HepG2 (cell line): ENCODE measurements around the gene FSD2. TPM values are rescaled to one million over a fixed set of nuclear protein-coding genes. Genes with fewer than 3 reads are reported as not detected.

ENCODE experiments used
- ARID2 ChIP-seq: sonication (generic); formaldehyde crosslinking; IDR thresholded peaks from 2 replicates; pipeline ENCODE4 v1.8.1; 2022; ENCODE audit warnings: mild to moderate bottlenecking, missing genetic modification reagents, borderline replicate concordance
- ATF7-NPFF ChIP-seq: sonication (generic); formaldehyde crosslinking; IDR thresholded peaks from 2 replicates; pipeline ENCODE4 v1.8.1; 2023; ENCODE audit warnings: mild to moderate bottlenecking, low read depth, missing genetic modification reagents, moderate library complexity
- EHMT2 ChIP-seq: fragments of 200-600 bp; sonication (generic); IDR thresholded peaks from 2 replicates; pipeline ENCODE4 v1.7.0; 2017; ENCODE audit warnings: antibody characterized with exemption, low read depth, low read length, borderline replicate concordance
- FOSL2 ChIP-seq: sonication (generic); formaldehyde crosslinking; IDR thresholded peaks from 2 replicates; pipeline ENCODE4 v1.4.0; 2020; ENCODE audit warnings: missing genetic modification reagents
- FOXO4 ChIP-seq: sonication (generic); formaldehyde crosslinking; conservative IDR thresholded peaks from 2 replicates; pipeline ENCODE4 v1.8.1; 2023; ENCODE audit warnings: missing genetic modification reagents
- KAT7 ChIP-seq: IDR thresholded peaks from 2 replicates; pipeline ENCODE4 v1.6.1; 2018; ENCODE audit warnings: borderline replicate concordance, missing compliant biosample characterization
- MAFK ChIP-seq, 2 experiments: IDR thresholded peaks in 1 of 2; conservative IDR thresholded peaks in 1 of 2; 2 replicates each; pipeline ENCODE4 v1.6.1; 2011; ENCODE audit warnings: improper control_type of control experiment in 2 of 2, low read length in 2 of 2
- MTA1 ChIP-seq: sonication (generic); formaldehyde crosslinking; IDR thresholded peaks from 2 replicates; pipeline ENCODE4 v1.4.0; 2020; ENCODE audit warnings: missing genetic modification reagents, mild to moderate bottlenecking, borderline replicate concordance
- NCOA5 ChIP-seq: sonication (generic); formaldehyde crosslinking; IDR thresholded peaks from 2 replicates; pipeline ENCODE4 v1.4.0; 2020; ENCODE audit warnings: missing genetic modification reagents
- NR3C1 ChIP-seq: sonication (generic); formaldehyde crosslinking; IDR thresholded peaks from 2 replicates; pipeline ENCODE4 v1.4.0; 2020; ENCODE audit warnings: missing genetic modification reagents
- POLR2AphosphoS5 ChIP-seq: IDR thresholded peaks from 2 replicates; pipeline ENCODE4 v1.6.1; 2012; ENCODE audit warnings: low read depth, low read length
- SALL1 ChIP-seq: sonication (generic); formaldehyde crosslinking; IDR thresholded peaks from 2 replicates; pipeline ENCODE4 v1.8.0; 2022; ENCODE audit warnings: mild to moderate bottlenecking, missing genetic modification reagents
- SIN3A ChIP-seq: IDR thresholded peaks from 2 replicates; pipeline ENCODE4 v1.6.1; 2011; ENCODE audit warnings: low read depth, mild to moderate bottlenecking, control low read depth, low read length, borderline replicate concordance
- TGIF2 ChIP-seq: IDR thresholded peaks from 2 replicates; pipeline ENCODE4 v1.6.1; 2016; ENCODE audit warnings: control low read depth, missing compliant biosample characterization
- ZNF136 ChIP-seq: sonication (generic); formaldehyde crosslinking; IDR thresholded peaks from 2 replicates; pipeline ENCODE4 v1.8.1; 2022; ENCODE audit warnings: low read depth, mild to moderate bottlenecking, moderate library complexity, missing genetic modification reagents
- ZNF282 ChIP-seq: fragments of 450-650 bp; IDR thresholded peaks from 2 replicates; pipeline ENCODE4 v1.6.1; 2018; ENCODE audit not compliant: partially characterized antibody
- ZNF720 ChIP-seq: sonication (generic); formaldehyde crosslinking; IDR thresholded peaks from 2 replicates; pipeline ENCODE4 v1.4.0; 2020; ENCODE audit warnings: missing genetic modification reagents
- ZNF878 ChIP-seq: sonication (generic); formaldehyde crosslinking; IDR thresholded peaks from 2 replicates; pipeline ENCODE4 v1.8.1; 2023; ENCODE audit warnings: mild to moderate bottlenecking, missing genetic modification reagents, moderate library complexity
- polyA plus RNA-seq, 8 experiments: library from polyadenylated mRNA; depleted of rRNA in 3 of 8; stranded (reverse) in 7 of 8; unstranded in 1 of 8; fragments of >200 nt; fragmentation: Illumina TruSeq in 4 of 8; extraction: Trizol in 4 of 8; gene quantifications; 2 replicates each; pipeline versions ENCODE4 v1.2.1 to v1.2.3, GENCODE V29; 2011 to 2016; ENCODE audit warnings: low read depth in 4 of 8, missing spikeins in 1 of 8, mixed read lengths in 1 of 8; ENCODE audit not compliant: insufficient read depth in 1 of 8
- total RNA-seq, 5 experiments: library from RNA; depleted of rRNA; stranded (reverse); fragments of >200 nt; fragmentation: Illumina TruSeq; extraction: Trizol; gene quantifications; 2 replicates each; pipeline ENCODE4 v1.2.3, GENCODE V29; 2016; ENCODE audit warnings: low read depth in 1 of 5
- TF ChIP-seq, protein P1 (sequence below): sonication (generic); formaldehyde crosslinking; IDR thresholded peaks from one replicate; pipeline ENCODE4 v1.5.1; 2020; ENCODE audit warnings: mild to moderate bottlenecking, missing genetic modification reagents; ENCODE audit errors: not compliant biosample characterization
- TF ChIP-seq, protein P2 (sequence below): sonication (generic); formaldehyde crosslinking; IDR thresholded peaks from 2 replicates; pipeline ENCODE4 v1.4.0; 2020; ENCODE audit warnings: mild to moderate bottlenecking, missing genetic modification reagents

FSD2 gene
- total and polyA plus RNA-seq, 2 of the 13 experiments (the other 11 are each of a cell fraction or from before 2014, with no cell fraction given) = not detected

DNA sequence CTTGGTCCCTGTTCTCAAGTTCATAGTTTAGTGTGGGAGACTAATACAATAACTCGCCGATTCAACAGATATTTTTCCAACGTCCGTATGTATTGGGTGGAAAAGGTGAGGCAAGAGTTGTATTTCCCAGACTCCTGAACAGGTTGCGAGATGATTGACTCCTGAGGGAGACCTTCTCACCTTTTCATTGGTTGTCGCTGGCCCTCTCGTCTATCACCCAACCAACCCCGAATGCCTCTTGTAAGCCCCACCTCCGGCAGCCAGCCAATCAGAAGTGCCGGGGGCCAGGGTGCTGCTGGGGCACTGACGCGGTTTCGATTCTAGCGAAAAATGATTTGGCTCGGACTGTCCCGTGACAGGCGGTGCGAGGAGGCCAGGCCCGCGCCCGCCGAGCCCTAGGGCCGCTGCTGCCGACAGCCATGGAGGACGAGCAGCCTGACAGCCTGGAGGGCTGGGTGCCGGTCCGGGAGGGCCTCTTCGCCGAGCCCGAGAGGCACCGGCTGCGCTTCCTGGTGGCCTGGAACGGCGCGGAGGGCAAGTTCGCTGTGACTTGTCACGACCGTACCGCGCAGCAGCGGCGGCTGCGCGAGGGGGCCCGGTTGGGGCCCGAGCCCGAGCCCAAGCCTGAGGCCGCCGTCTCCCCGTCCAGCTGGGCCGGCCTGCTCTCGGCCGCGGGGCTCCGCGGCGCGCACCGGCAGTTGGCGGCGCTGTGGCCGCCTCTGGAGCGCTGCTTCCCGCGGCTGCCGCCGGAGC lies 3.6 kb upstream of the FSD2 start, which contains the start of gene WHAMM (continued):
- no peak for TF ChIP-seq MAFK (conservative IDR thresholded peaks at IDR 0.05 in 1 of 2, IDR thresholded peaks at IDR 0.05 in 1 of 2; ENCODE audit: low read length in 2 of 2)
- peak; percentile 69; the same call in 1 of the 2 replicates for TF ChIP-seq POLR2AphosphoS5
- TF ChIP-seq NCOA5 (CRISPR knock-in tag) = no peak
- no peak for TF ChIP-seq ZNF720
- TF ChIP-seq NR3C1 (CRISPR knock-in tag) = no peak
- peak; percentile 82; the same call in 1 of the 2 replicates for TF ChIP-seq KAT7
- peak; percentile 34; the same call in 1 of the 2 replicates for TF ChIP-seq ATF7-NPFF (CRISPR knock-in tag)
- no peak for TF ChIP-seq ZNF282
- no peak for TF ChIP-seq ZNF878 (CRISPR knock-in tag)
- no peak for TF ChIP-seq ZNF136 (CRISPR knock-in tag)
- no peak for TF ChIP-seq MTA1 (CRISPR knock-in tag)
- peak; percentile 39; the same call in 1 of the 2 replicates for TF ChIP-seq FOSL2 (CRISPR knock-in tag)
- TF ChIP-seq, protein P1, sequence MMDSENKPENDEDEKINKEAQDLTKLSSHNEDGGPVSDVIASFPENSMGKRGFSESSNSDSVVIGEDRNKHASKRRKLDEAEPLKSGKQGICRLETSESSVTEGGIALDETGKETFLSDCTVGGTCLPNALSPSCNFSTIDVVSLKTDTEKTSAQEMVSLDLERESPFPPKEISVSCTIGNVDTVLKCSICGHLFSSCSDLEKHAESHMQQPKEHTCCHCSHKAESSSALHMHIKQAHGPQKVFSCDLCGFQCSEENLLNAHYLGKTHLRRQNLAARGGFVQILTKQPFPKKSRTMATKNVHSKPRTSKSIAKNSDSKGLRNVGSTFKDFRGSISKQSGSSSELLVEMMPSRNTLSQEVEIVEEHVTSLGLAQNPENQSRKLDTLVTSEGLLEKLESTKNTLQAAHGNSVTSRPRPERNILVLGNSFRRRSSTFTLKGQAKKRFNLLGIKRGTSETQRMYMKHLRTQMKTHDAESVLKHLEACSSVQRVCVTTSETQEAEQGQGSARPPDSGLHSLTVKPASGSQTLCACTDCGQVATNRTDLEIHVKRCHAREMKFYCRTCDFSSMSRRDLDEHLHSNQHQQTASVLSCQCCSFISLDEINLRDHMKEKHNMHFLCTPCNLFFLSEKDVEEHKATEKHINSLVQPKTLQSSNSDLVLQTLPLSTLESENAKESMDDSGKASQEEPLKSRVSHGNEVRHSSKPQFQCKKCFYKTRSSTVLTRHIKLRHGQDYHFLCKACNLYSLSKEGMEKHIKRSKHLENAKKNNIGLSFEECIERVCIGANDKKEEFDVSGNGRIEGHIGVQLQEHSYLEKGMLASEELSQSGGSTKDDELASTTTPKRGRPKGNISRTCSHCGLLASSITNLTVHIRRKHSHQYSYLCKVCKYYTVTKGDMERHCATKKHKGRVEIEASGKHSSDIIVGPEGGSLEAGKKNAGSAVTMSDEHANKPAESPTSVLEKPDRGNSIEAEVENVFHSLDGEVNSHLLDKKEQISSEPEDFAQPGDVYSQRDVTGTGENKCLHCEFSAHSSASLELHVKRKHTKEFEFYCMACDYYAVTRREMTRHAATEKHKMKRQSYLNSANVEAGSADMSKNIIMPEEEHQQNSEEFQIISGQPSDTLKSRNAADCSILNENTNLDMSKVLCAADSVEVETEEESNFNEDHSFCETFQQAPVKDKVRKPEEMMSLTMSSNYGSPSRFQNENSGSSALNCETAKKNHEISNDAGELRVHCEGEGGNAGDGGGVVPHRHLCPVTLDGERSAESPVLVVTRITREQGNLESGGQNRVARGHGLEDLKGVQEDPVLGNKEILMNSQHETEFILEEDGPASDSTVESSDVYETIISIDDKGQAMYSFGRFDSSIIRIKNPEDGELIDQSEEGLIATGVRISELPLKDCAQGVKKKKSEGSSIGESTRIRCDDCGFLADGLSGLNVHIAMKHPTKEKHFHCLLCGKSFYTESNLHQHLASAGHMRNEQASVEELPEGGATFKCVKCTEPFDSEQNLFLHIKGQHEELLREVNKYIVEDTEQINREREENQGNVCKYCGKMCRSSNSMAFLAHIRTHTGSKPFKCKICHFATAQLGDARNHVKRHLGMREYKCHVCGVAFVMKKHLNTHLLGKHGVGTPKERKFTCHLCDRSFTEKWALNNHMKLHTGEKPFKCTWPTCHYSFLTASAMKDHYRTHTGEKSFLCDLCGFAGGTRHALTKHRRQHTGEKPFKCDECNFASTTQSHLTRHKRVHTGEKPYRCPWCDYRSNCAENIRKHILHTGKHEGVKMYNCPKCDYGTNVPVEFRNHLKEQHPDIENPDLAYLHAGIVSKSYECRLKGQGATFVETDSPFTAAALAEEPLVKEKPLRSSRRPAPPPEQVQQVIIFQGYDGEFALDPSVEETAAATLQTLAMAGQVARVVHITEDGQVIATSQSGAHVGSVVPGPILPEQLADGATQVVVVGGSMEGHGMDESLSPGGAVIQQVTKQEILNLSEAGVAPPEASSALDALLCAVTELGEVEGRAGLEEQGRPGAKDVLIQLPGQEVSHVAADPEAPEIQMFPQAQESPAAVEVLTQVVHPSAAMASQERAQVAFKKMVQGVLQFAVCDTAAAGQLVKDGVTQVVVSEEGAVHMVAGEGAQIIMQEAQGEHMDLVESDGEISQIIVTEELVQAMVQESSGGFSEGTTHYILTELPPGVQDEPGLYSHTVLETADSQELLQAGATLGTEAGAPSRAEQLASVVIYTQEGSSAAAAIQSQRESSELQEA (CRISPR knock-in tag) = no peak
- peak; percentile 92; the same call in 1 of the 2 replicates for TF ChIP-seq SIN3A
- peak; percentile 86 for TF ChIP-seq SALL1 (CRISPR knock-in tag)
- no peak for TF ChIP-seq EHMT2
- TF ChIP-seq FOXO4 = no peak
- TF ChIP-seq, protein P2, sequence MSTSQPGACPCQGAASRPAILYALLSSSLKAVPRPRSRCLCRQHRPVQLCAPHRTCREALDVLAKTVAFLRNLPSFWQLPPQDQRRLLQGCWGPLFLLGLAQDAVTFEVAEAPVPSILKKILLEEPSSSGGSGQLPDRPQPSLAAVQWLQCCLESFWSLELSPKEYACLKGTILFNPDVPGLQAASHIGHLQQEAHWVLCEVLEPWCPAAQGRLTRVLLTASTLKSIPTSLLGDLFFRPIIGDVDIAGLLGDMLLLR (CRISPR knock-in tag) = 0 out of 2 replicates have a peak, but pooled peaks have one; percentile 45
- no peak for TF ChIP-seq TGIF2 (CRISPR knock-in tag)
- TF ChIP-seq ARID2 (CRISPR knock-in tag) = no peak
